Dermis microvascular lymphatic vessel endothelial cell (primary cell): ENCODE results near the gene PAXIP1. TPM values are rescaled to one million over a fixed set of nuclear protein-coding genes. Genes with fewer than 3 reads are reported as not detected.

Experiments
- total RNA-seq: library from RNA; depleted of rRNA; stranded (reverse); fragments of >200 nt; gene quantifications from 2 replicates; pipeline ENCODE4 v1.2.1, GENCODE V29; 2014

Gene PAXIP1
- total RNA-seq, 1 donor from 2014 or later, result 4.5 TPM

Other genes starting within 250 kb of the PAXIP1 start
- gene HTR5A, start 67.2 kb upstream of the PAXIP1 start, total RNA-seq, result not detected in 2 replicates